Thyroid gland (tissue), 4 donors: ENCODE measurements around the gene MICAL3. TPM values are rescaled to one million over a fixed set of nuclear protein-coding genes. Genes with fewer than 3 reads are reported as not detected.

ENCODE experiments used
- DNase-seq, 2 donors: peaks; one replicate each; pipeline ENCODE4 v3.0.0-alpha.2; 2019
- H3K27ac ChIP-seq, 3 donors: fragments of 200-600 bp; sonication (generic); 1 replicate in 2 of 3; 2 replicates in 1 of 3; pipeline ENCODE4 v1.5.1; 2016 to 2019; ENCODE audit warnings: mild to moderate bottlenecking in 1 of 3, moderate library complexity in 1 of 3
- H3K27me3 ChIP-seq: fragments of 200-600 bp; sonication (generic); one replicate; pipeline ENCODE4 v1.5.1; 2019
- H3K36me3 ChIP-seq, 2 donors: fragments of 200-600 bp; sonication (generic); one replicate each; pipeline ENCODE4 v1.5.1; 2016 to 2019
- H3K4me1 ChIP-seq, 2 donors: fragments of 200-600 bp; sonication (generic); one replicate each; pipeline ENCODE4 v1.5.1; 2017 to 2019
- H3K4me3 ChIP-seq, 3 donors: fragments of 200-600 bp; sonication (generic); replicated peaks in 1 of 3; 1 replicate in 2 of 3; 2 replicates in 1 of 3; pipeline ENCODE4 v1.5.1; 2016; ENCODE audit warnings: mild to moderate bottlenecking in 1 of 3
- H3K9me3 ChIP-seq: fragments of 200-600 bp; sonication (generic); one replicate; pipeline ENCODE4 v1.5.1; 2017
- CTCF ChIP-seq, 6 experiments: fragments of 200-600 bp in 3 of 6; fragments of 450-650 bp in 3 of 6; sonication (generic) in 3 of 6; IDR thresholded peaks; one replicate each; pipeline ENCODE4 v1.5.1; 2016 to 2019; ENCODE audit warnings: antibody characterized with exemption in 6 of 6, mild to moderate bottlenecking in 2 of 6, inconsistent platforms in 1 of 6, moderate library complexity in 1 of 6
- POLR2A ChIP-seq, 2 donors: fragments of 450-650 bp; IDR thresholded peaks; one replicate each; pipeline ENCODE4 v1.6.1; 2017; ENCODE audit warnings: antibody characterized with exemption in 2 of 2, mild to moderate bottlenecking in 2 of 2, moderate library complexity in 1 of 2
- WGBS, 2 donors: methylation state at CpG; one replicate each; pipeline ENCODE4 v1.1.5; 2017; 5-methylcytosine and 5-hydroxymethylcytosine counted together
- intact Hi-C: fragments of 100-400 bp; cut with DNase I; formaldehyde crosslinking; loops from one replicate; pipeline ENCODE4 v1.15.1; 2023
- total RNA-seq, 4 donors: library from RNA; depleted of rRNA; stranded (reverse); fragments of >200 nt; gene quantifications; one replicate each; pipeline ENCODE4 v1.2.3, GENCODE V29; 2016

Gene MICAL3
- total RNA-seq, 4 donors from 2014 or later = 31.8 to 53.8 (median 43.6) TPM

- H3K4me1 ChIP-seq = peaks cover 28 to 32% of the 10 kb centered on the region in 2 donors
- intact Hi-C loops = loop anchor here (5.0 kb wide), 1 partner anchor 87 kb away; no protein-coding TSS in a partner anchor
- WGBS, 2 donors = 31 to 32% methylated on average over 12 of the region's 12 CpGs
- peaks cover 6% of the 10 kb centered on the region in 2 donors for H3K36me3 ChIP-seq
- peak; percentile 75 to 87 for DNase-seq
- no peak overlapping the region for H3K4me3 ChIP-seq
- H3K27ac ChIP-seq = peak overlapping the region; percentile 62 to 77 (median 70)
- TF ChIP-seq CTCF (IDR thresholded peaks at IDR 0.05) (peak in 4 of 6 experiments; percentile 29 to 41 (median 38)), POLR2A (IDR thresholded peaks at IDR 0.05) (no peak)
- H3K9me3 ChIP-seq = no peaks in the 10 kb centered on the region
- H3K27me3 ChIP-seq = no peaks in the 10 kb centered on the region
Measured at GRCh38 chr22:17910561-17911311, 113.6 kb downstream of the MICAL3 start.

DNA sequence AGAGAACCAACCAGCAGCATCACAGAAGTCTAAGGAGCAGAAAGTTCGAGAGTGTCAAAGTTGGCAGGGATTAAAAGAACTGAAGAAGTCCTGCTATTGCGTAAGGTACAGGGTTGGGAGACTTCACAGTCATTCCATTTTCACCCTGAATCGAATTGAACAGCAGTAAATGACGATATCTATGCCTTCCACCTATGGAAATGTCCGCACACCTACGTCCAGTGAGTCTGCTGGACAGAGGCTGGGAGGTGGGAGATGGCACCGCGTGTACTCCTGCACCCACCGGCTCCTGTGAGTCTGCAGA lies 116.7 kb downstream of the MICAL3 start:
- 78 to 83% methylated on average over 9 of the region's 9 CpGs for WGBS, 2 donors
- intact Hi-C loops = no loop called here
- Histone ChIP-seq H3K4me3 (no peak overlapping the region), H3K27ac (peak overlapping the region in 1 of 3 donors; percentile 9), H3K27me3 (no peaks in the 10 kb centered on the region), H3K4me1 (peaks cover 28 to 32% of the 10 kb centered on the region in 2 donors), H3K36me3 (peaks cover 8 to 15% of the 10 kb centered on the region in 2 donors), H3K9me3 (no peaks in the 10 kb centered on the region)
- DNase-seq = no peak
- TF ChIP-seq CTCF (IDR thresholded peaks at IDR 0.05) (no peak), POLR2A (IDR thresholded peaks at IDR 0.05) (no peak)

- intact Hi-C loops = no loop called here
- peaks cover 28 to 32% of the 10 kb centered on the region in 2 donors for H3K4me1 ChIP-seq
- peak in 1 of 2 donors; percentile 39 for DNase-seq
Measured at GRCh38 chr22:17906978-17907747, 117.2 kb downstream of the MICAL3 start.

DNA sequence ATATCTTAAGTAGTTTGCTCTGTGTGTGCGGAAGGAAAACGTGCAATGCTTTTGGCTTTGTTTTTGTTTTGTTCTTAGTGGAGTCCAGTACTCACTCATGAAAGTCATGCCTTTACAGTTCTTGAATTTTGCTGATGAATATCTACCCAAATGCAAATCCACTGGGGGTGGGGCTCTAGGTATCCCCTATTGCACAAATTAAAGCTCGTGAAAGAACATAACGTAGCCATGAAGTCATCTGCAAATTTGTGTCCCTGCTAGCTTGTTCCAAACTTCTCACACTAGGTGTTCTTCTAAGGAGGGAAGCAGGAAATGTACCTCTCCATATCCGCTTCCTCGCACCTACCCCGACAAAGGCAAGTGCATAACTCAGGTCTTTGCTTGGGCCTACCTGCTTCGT lies 118.9 kb downstream of the MICAL3 start:
- H3K27ac ChIP-seq = no peak overlapping the region
- H3K9me3 ChIP-seq = no peaks in the 10 kb centered on the region
- peaks cover 8 to 15% of the 10 kb centered on the region in 2 donors for H3K36me3 ChIP-seq
- TF ChIP-seq POLR2A (IDR thresholded peaks at IDR 0.05) (no peak), CTCF (IDR thresholded peaks at IDR 0.05) (no peak)
- intact Hi-C loops = no loop called here
- H3K4me1 ChIP-seq = peaks cover 14 to 21% of the 10 kb centered on the region in 2 donors
- no peak for DNase-seq
- H3K27me3 ChIP-seq = no peaks in the 10 kb centered on the region
- 96 to 98% methylated on average over 8 of the region's 8 CpGs for WGBS, 2 donors
- H3K4me3 ChIP-seq = no peak overlapping the region

More at GRCh38 chr22:17906978-17907747, 117.2 kb downstream of the MICAL3 start:
- TF ChIP-seq CTCF (IDR thresholded peaks at IDR 0.05) = no peak
- TF ChIP-seq POLR2A (IDR thresholded peaks at IDR 0.05) = no peak
- H3K9me3 ChIP-seq = no peaks in the 10 kb centered on the region
- H3K4me3 ChIP-seq = no peak overlapping the region
- peaks cover 8 to 15% of the 10 kb centered on the region in 2 donors for H3K36me3 ChIP-seq
- WGBS, 2 donors = 56 to 65% methylated on average over 16 of the region's 16 CpGs
- peak overlapping the region in 1 of 3 donors; percentile 9 for H3K27ac ChIP-seq
- no peaks in the 10 kb centered on the region for H3K27me3 ChIP-seq
